Mesendoderm (in vitro differentiated cells): ENCODE results near the gene LCORL.
"Not testable (repeated sequence)": the region's sequence is repeated elsewhere in the genome, so short reads cannot be mapped to it uniquely, and the experiment has no call there.

ENCODE experiments used
- DNase-seq: peaks from one replicate; pipeline ENCODE4 v3.0.0; 2013
- H2AK5ac ChIP-seq: 2 replicates; pipeline ENCODE4 v1.6.1; 2013; ENCODE audit warnings: low read length, inconsistent platforms
- H2BK120ac ChIP-seq: 2 replicates; pipeline ENCODE4 v1.6.1; 2013; ENCODE audit warnings: low read depth, mild to moderate bottlenecking, low read length, moderate library complexity, mixed read lengths
- H2BK15ac ChIP-seq: replicated peaks from 2 replicates; pipeline ENCODE4 v1.6.1; 2013; ENCODE audit warnings: low read depth, mild to moderate bottlenecking, moderate library complexity
- H2BK5ac ChIP-seq: 2 replicates; pipeline ENCODE4 v1.6.1; 2013; ENCODE audit warnings: low read length, inconsistent platforms
- H3K18ac ChIP-seq: 2 replicates; pipeline ENCODE4 v1.6.1; 2013; ENCODE audit warnings: mild to moderate bottlenecking, low read length, mixed read lengths
- H3K23ac ChIP-seq: one replicate; pipeline ENCODE4 v1.6.1; 2013; ENCODE audit warnings: low read length
- H3K27ac ChIP-seq: 2 replicates; pipeline ENCODE4 v1.5.1; 2013; ENCODE audit warnings: low read depth, mild to moderate bottlenecking, inconsistent platforms, low read length, moderate library complexity
- H3K27me3 ChIP-seq: 2 replicates; pipeline ENCODE4 v1.6.1; 2013; ENCODE audit warnings: low read length, control low read depth, mild to moderate bottlenecking, inconsistent platforms; ENCODE audit not compliant: insufficient read depth, poor library complexity
- H3K36me3 ChIP-seq: 2 replicates; pipeline ENCODE4 v1.6.1; 2013; ENCODE audit warnings: low read length, inconsistent platforms; ENCODE audit not compliant: control insufficient read depth, insufficient read depth
- H3K4ac ChIP-seq: one replicate; pipeline ENCODE4 v1.6.1; 2013; ENCODE audit warnings: low read depth, mild to moderate bottlenecking, low read length, moderate library complexity
- H3K4me1 ChIP-seq: 2 replicates; pipeline ENCODE4 v1.6.1; 2013; ENCODE audit warnings: low read depth, low read length, inconsistent platforms; ENCODE audit not compliant: control insufficient read depth
- H3K4me2 ChIP-seq: 2 replicates; pipeline ENCODE4 v1.6.1; 2013; ENCODE audit warnings: low read length
- H3K4me3 ChIP-seq: 2 replicates; pipeline ENCODE4 v1.5.1; 2013; ENCODE audit warnings: mild to moderate bottlenecking, low read length
- H3K56ac ChIP-seq: one replicate; pipeline ENCODE4 v1.6.1; 2013; ENCODE audit warnings: low read length
- H3K79me1 ChIP-seq: 2 replicates; pipeline ENCODE4 v1.6.1; 2013; ENCODE audit warnings: low read length, inconsistent platforms
- H3K79me2 ChIP-seq: 2 replicates; pipeline ENCODE4 v1.6.1; 2013; ENCODE audit warnings: mild to moderate bottlenecking, low read length; ENCODE audit not compliant: control insufficient read depth, insufficient read depth
- H3K9ac ChIP-seq: 2 replicates; pipeline ENCODE4 v1.6.1; 2013; ENCODE audit warnings: low read length, inconsistent platforms
- H4K5ac ChIP-seq: one replicate; pipeline ENCODE4 v1.6.1; 2013; ENCODE audit warnings: low read length
- H4K8ac ChIP-seq: one replicate; pipeline ENCODE4 v1.6.1; 2013; ENCODE audit warnings: low read depth, mild to moderate bottlenecking, control low read depth, low read length, moderate library complexity
- WGBS: extraction: QIAGEN DNeasy Blood & Tissue Kit; methylation state at CpG from one replicate; pipeline ENCODE4 v1.1.7; 2013; ENCODE audit warnings: low lambda C conversion rate, missing lambda C conversion rate; ENCODE audit not compliant: insufficient coverage; ENCODE audit errors: extremely low coverage; 5-methylcytosine and 5-hydroxymethylcytosine counted together

LCORL gene

DNA sequence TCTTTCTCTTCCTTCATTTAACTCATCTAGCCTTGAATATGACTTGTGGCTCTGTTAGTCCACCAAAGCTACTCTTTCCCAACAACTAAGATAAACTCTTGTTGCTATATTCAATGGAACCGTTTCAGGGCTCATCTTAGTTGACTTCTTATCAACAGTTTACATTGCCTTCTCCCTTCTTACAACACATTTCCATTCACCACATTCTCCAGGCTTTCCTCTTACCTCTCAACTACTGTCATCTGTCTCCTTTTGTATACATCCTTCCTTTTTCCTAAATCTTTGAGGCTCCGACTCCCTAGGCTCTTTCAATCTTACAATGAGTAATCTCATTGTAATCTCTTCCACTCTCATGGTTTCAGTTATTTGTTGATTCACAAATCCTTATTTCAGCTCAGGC lies 152.2 kb downstream of the LCORL start:
- H4K8ac ChIP-seq, result no peak overlapping the region
- no peaks in the 10 kb centered on the region for H3K36me3 ChIP-seq
- no CpG with 5 or more reads among the region's 2 CpGs for WGBS
- H3K4me1 ChIP-seq, result no peaks in the 10 kb centered on the region
- no peak overlapping the region for H2BK5ac ChIP-seq
- H4K5ac ChIP-seq, result no peak overlapping the region
- H3K4me3 ChIP-seq, result no peak overlapping the region
- H2BK15ac ChIP-seq, result no peak overlapping the region
- no peaks in the 10 kb centered on the region for H3K79me1 ChIP-seq
- H3K9ac ChIP-seq, result no peak overlapping the region
- DNase-seq, result no peak
- H3K56ac ChIP-seq, result no peak overlapping the region
- no peak overlapping the region for H3K27ac ChIP-seq
- no peak overlapping the region for H2AK5ac ChIP-seq
- no peak overlapping the region for H3K4ac ChIP-seq
- H3K23ac ChIP-seq, result no peak overlapping the region
- H3K79me2 ChIP-seq, result no peaks in the 10 kb centered on the region
- H3K4me2 ChIP-seq, result no peak overlapping the region
- H3K27me3 ChIP-seq, result no peaks in the 10 kb centered on the region
- no peak overlapping the region for H2BK120ac ChIP-seq
- no peak overlapping the region for H3K18ac ChIP-seq

- Histone ChIP-seq H2BK15ac (no peak overlapping the region), H3K27ac (no peak overlapping the region), H3K4me3 (no peak overlapping the region), H3K18ac (no peak overlapping the region), H4K5ac (no peak overlapping the region), H3K56ac (no peak overlapping the region), H3K79me1 (no peaks in the 10 kb centered on the region), H3K27me3 (no peaks in the 10 kb centered on the region), H3K4me1 (no peaks in the 10 kb centered on the region), H2BK120ac (no peak overlapping the region), H3K36me3 (no peaks in the 10 kb centered on the region), H3K4me2 (no peak overlapping the region), H3K23ac (no peak overlapping the region), H3K79me2 (no peaks in the 10 kb centered on the region), H3K4ac (no peak overlapping the region), H3K9ac (no peak overlapping the region), H4K8ac (no peak overlapping the region), H2AK5ac (no peak overlapping the region), H2BK5ac (no peak overlapping the region)
- no CpG with 5 or more reads among the region's 3 CpGs for WGBS
- DNase-seq, result no peak
These were observed 154.3 kb downstream of the LCORL start for GRCh38 chr4:17867276-17867675.

GRCh38 chr4:17866810-17867209 lies 154.7 kb downstream of the LCORL start:
- no peak overlapping the region for H3K4me2 ChIP-seq
- H3K36me3 ChIP-seq, result no peaks in the 10 kb centered on the region
- no peak overlapping the region for H2BK15ac ChIP-seq
- WGBS, result no CpG with 5 or more reads among the region's 2 CpGs
- no peaks in the 10 kb centered on the region for H3K79me1 ChIP-seq
- H3K27ac ChIP-seq, result no peak overlapping the region
- no peak for DNase-seq
- no peak overlapping the region for H3K9ac ChIP-seq
- no peak overlapping the region for H3K23ac ChIP-seq
- no peak overlapping the region for H3K18ac ChIP-seq
- H2AK5ac ChIP-seq, result no peak overlapping the region
- no peak overlapping the region for H4K8ac ChIP-seq
- H3K4me3 ChIP-seq, result no peak overlapping the region
- no peaks in the 10 kb centered on the region for H3K79me2 ChIP-seq
- H3K56ac ChIP-seq, result no peak overlapping the region
- no peaks in the 10 kb centered on the region for H3K27me3 ChIP-seq
- H4K5ac ChIP-seq, result no peak overlapping the region
- H3K4me1 ChIP-seq, result no peaks in the 10 kb centered on the region
- H2BK5ac ChIP-seq, result no peak overlapping the region
- no peak overlapping the region for H2BK120ac ChIP-seq
- H3K4ac ChIP-seq, result no peak overlapping the region

DNA sequence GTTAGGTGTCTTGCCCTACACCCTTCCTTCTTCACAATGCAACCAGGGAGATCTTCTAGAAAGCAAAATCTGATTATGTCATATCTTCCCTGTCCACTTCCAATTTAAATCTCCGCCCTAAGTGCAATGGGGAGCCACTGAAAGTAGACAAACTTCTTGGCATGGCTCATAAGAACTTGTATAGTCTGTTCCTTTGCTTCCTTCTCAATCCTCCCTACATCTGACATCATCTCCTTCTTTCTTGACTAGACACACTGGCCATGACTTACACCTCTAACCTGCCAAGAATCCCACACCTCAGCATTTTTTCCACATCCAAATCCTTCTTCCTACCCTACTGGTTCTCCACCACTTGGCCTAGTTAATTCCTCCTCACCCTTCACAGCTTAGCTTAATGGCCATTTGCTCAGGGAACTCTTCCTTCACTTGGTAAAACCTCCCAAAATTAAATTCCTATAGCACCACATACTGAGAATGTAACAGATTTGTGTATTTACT lies 155.6 kb downstream of the LCORL start:
- Histone ChIP-seq H3K79me1 (no peaks in the 10 kb centered on the region), H3K4me3 (no peak overlapping the region), H3K4me1 (no peaks in the 10 kb centered on the region), H2BK120ac (no peak overlapping the region), H2BK5ac (no peak overlapping the region), H4K5ac (no peak overlapping the region), H2BK15ac (no peak overlapping the region), H3K4ac (no peak overlapping the region), H3K18ac (no peak overlapping the region), H3K27ac (no peak overlapping the region), H3K27me3 (no peaks in the 10 kb centered on the region), H3K4me2 (no peak overlapping the region), H3K79me2 (no peaks in the 10 kb centered on the region), H3K56ac (no peak overlapping the region), H3K23ac (no peak overlapping the region), H2AK5ac (no peak overlapping the region), H3K36me3 (no peaks in the 10 kb centered on the region), H3K9ac (no peak overlapping the region), H4K8ac (no peak overlapping the region)
- DNase-seq, result no peak
- no CpG with 5 or more reads among the region's 1 CpG for WGBS

GRCh38 chr4:17861906-17862305 lies 159.6 kb downstream of the LCORL start:
- not testable (repeated sequence) for H3K4me2 ChIP-seq

GRCh38 chr4:17859793-17860406 lies 161.7 kb downstream of the LCORL start:
- DNase-seq, result no peak
- Histone ChIP-seq H3K27me3 (no peaks in the 10 kb centered on the region), H3K27ac (no peak overlapping the region), H3K9ac (no peak overlapping the region), H3K4ac (no peak overlapping the region), H3K23ac (no peak overlapping the region), H2BK15ac (no peak overlapping the region), H2BK120ac (no peak overlapping the region), H2AK5ac (no peak overlapping the region), H3K4me2 (no peak overlapping the region), H3K56ac (no peak overlapping the region), H4K8ac (no peak overlapping the region), H3K79me2 (no peaks in the 10 kb centered on the region), H3K36me3 (no peaks in the 10 kb centered on the region), H3K4me1 (no peaks in the 10 kb centered on the region), H2BK5ac (no peak overlapping the region), H4K5ac (no peak overlapping the region), H3K18ac (no peak overlapping the region), H3K79me1 (no peaks in the 10 kb centered on the region), H3K4me3 (no peak overlapping the region)
- WGBS, result no CpG with 5 or more reads among the region's 5 CpGs

More at GRCh38 chr4:17861906-17862305, 159.6 kb downstream of the LCORL start:
- H2BK5ac ChIP-seq, H3K27me3 ChIP-seq, H3K4ac ChIP-seq, H3K79me2 ChIP-seq, H3K27ac ChIP-seq, H3K18ac ChIP-seq, H3K79me1 ChIP-seq, H2AK5ac ChIP-seq, H3K23ac ChIP-seq, H4K5ac ChIP-seq, H3K4me3 ChIP-seq, H2BK15ac ChIP-seq, H3K4me1 ChIP-seq, H4K8ac ChIP-seq, H3K56ac ChIP-seq, DNase-seq, H3K36me3 ChIP-seq, H2BK120ac ChIP-seq, H3K9ac ChIP-seq: not testable (repeated sequence)
